K562 (cell line): Measurements from ENCODE around the gene ANKS1B.

Experiments used
- ARID2 ChIP-seq: fragments of 450-650 bp; IDR thresholded peaks from 2 replicates; pipeline ENCODE4 v1.6.1; 2017; ENCODE audit warnings: antibody characterized with exemption, mild to moderate bottlenecking
- EZH2 ChIP-seq: IDR thresholded peaks from 2 replicates; pipeline ENCODE4 v1.6.1; 2012; ENCODE audit warnings: low read depth, mild to moderate bottlenecking, inconsistent platforms, low read length, borderline replicate concordance
- FOS ChIP-seq: IDR thresholded peaks from 3 replicates; pipeline ENCODE4 v1.6.1; 2011; ENCODE audit not compliant: insufficient read length; ENCODE audit errors: extremely low read depth
- KLF16 ChIP-seq: IDR thresholded peaks from 2 replicates; pipeline ENCODE4 v1.6.1; 2016; ENCODE audit warnings: antibody characterized with exemption
- PHF20 ChIP-seq: fragments of 450-650 bp; IDR thresholded peaks from 2 replicates; pipeline ENCODE4 v1.6.1; 2018; ENCODE audit not compliant: partially characterized antibody
- PKNOX1 ChIP-seq: fragments of 450-650 bp; IDR thresholded peaks from 2 replicates; pipeline ENCODE4 v1.6.1; 2016
- RAD21 ChIP-seq, 2 experiments: fragments of 250-450 bp in 1 of 2; fragments of 450-650 bp in 1 of 2; sonication (Bioruptor Pico) in 1 of 2; formaldehyde crosslinking in 1 of 2; IDR thresholded peaks in 1 of 2; conservative IDR thresholded peaks in 1 of 2; 2 replicates each; pipeline versions ENCODE4 v1.4.0 to v1.8.0; 2020 to 2022; ENCODE audit warnings: mild to moderate bottlenecking in 2 of 2, moderate library complexity in 1 of 2
- SIN3B ChIP-seq: fragments of 450-650 bp; IDR thresholded peaks from 2 replicates; pipeline ENCODE4 v1.6.1; 2017; ENCODE audit warnings: low read depth, mild to moderate bottlenecking, moderate library complexity
- TAF15 ChIP-seq: fragments of 200-400 bp; formaldehyde crosslinking; IDR thresholded peaks from 2 replicates; pipeline ENCODE4 v1.6.1; 2017; ENCODE audit warnings: mild to moderate bottlenecking, low read depth, low read length, moderate library complexity
- USF2 ChIP-seq: sonication (generic); formaldehyde crosslinking; IDR thresholded peaks from 2 replicates; pipeline ENCODE4 v1.5.0; 2020; ENCODE audit warnings: missing genetic modification reagents

GRCh38 chr12:99147130-99147529 is 837.6 kb downstream of the ANKS1B start:
- no peak for TF ChIP-seq ARID2
- no peak for TF ChIP-seq FOS
- TF ChIP-seq PKNOX1 = no peak
- TF ChIP-seq USF2 (CRISPR knock-in tag) = no peak
- no peak for TF ChIP-seq PHF20
- TF ChIP-seq EZH2 = no peak
- no peak for TF ChIP-seq RAD21 (CRISPR knock-in tag; conservative IDR thresholded peaks at IDR 0.05 in 1 of 2, IDR thresholded peaks at IDR 0.05 in 1 of 2)
- TF ChIP-seq TAF15 = no peak
- no peak for TF ChIP-seq SIN3B
- TF ChIP-seq KLF16 = no peak
